Osteoblast (primary cell): ENCODE measurements around the gene GPER1. TPM values are rescaled to one million over a fixed set of nuclear protein-coding genes. Genes with fewer than 3 reads are reported as not detected.

Experiments
- DNase-seq: peaks from one replicate; pipeline ENCODE4 v3.0.0; 2011; ENCODE audit warnings: low spot score, mixed read lengths; ENCODE audit not compliant: insufficient read length; ENCODE audit errors: missing footprints
- H2AFZ ChIP-seq: 2 replicates; pipeline ENCODE4 v1.6.0; 2011; ENCODE audit warnings: mild to moderate bottlenecking, low read length
- H3K27ac ChIP-seq: 2 replicates; pipeline ENCODE4 v1.5.1; 2011; ENCODE audit warnings: mild to moderate bottlenecking, low read depth, low read length, moderate library complexity
- H3K27me3 ChIP-seq: 2 replicates; pipeline ENCODE4 v1.6.0; 2012; ENCODE audit warnings: mild to moderate bottlenecking, control low read depth, inconsistent platforms, low read length, moderate library complexity; ENCODE audit not compliant: insufficient read depth
- H3K36me3 ChIP-seq: 2 replicates; pipeline ENCODE4 v1.5.1; 2011; ENCODE audit warnings: mild to moderate bottlenecking, low read length, control low read depth, moderate library complexity; ENCODE audit not compliant: insufficient read depth
- H3K4me1 ChIP-seq: 2 replicates; pipeline ENCODE4 v1.5.1; 2011; ENCODE audit warnings: mild to moderate bottlenecking, low read length, control low read depth, moderate library complexity; ENCODE audit not compliant: insufficient read depth
- H3K4me2 ChIP-seq: 2 replicates; pipeline ENCODE4 v1.6.0; 2011; ENCODE audit warnings: mild to moderate bottlenecking, low read length; ENCODE audit not compliant: insufficient read depth
- H3K4me3 ChIP-seq: fragments of 200-600 bp; sonication (generic); 3 replicates; pipeline ENCODE4 v1.5.1; 2012; ENCODE audit warnings: mild to moderate bottlenecking, low read length, inconsistent platforms; ENCODE audit not compliant: insufficient read depth
- H3K79me2 ChIP-seq: 2 replicates; pipeline ENCODE4 v1.6.0; 2012; ENCODE audit warnings: mild to moderate bottlenecking, low read length, control low read depth, inconsistent platforms; ENCODE audit not compliant: insufficient read depth
- H3K9me3 ChIP-seq: 2 replicates; pipeline ENCODE4 v1.5.1; 2011; ENCODE audit warnings: low read depth, low read length, control low read depth
- H4K20me1 ChIP-seq: 2 replicates; pipeline ENCODE4 v1.6.0; 2012; ENCODE audit warnings: mild to moderate bottlenecking, low read length, control low read depth; ENCODE audit not compliant: insufficient read depth
- CTCF ChIP-seq: IDR thresholded peaks from 2 replicates; pipeline ENCODE4 v1.5.1; 2011; ENCODE audit warnings: mild to moderate bottlenecking, low read depth, low read length, moderate library complexity; ENCODE audit errors: extremely low read depth
- total RNA-seq: library from RNA; depleted of rRNA; stranded (reverse); fragments of >200 nt; gene quantifications from 2 replicates; pipeline ENCODE4 v1.2.3, GENCODE V29; 2012

Gene GPER1
- total RNA-seq, 1 donor, result 10.5 TPM

GRCh38 chr7:1121886-1122831 is 34.2 kb downstream of the GPER1 start:
- H3K9me3 ChIP-seq, result no peaks in the 10 kb centered on the region
- peak overlapping the region; percentile 63 for H3K4me2 ChIP-seq
- no peaks in the 10 kb centered on the region for H3K27me3 ChIP-seq
- peaks cover 7% of the 10 kb centered on the region for H3K36me3 ChIP-seq
- DNase-seq, result peak; percentile 62
- peaks cover 33% of the 10 kb centered on the region for H3K4me1 ChIP-seq
- H2AFZ ChIP-seq, result peak overlapping the region; percentile 53
- no peak overlapping the region for H3K4me3 ChIP-seq
- no peak for TF ChIP-seq CTCF
- H3K79me2 ChIP-seq, result peaks cover 44% of the 10 kb centered on the region
- H3K27ac ChIP-seq, result peak overlapping the region; percentile 81
- H4K20me1 ChIP-seq, result no peaks in the 10 kb centered on the region

- Histone ChIP-seq H3K27ac (peak overlapping the region; percentile 81), H3K4me2 (peak overlapping the region; percentile 63), H4K20me1 (no peaks in the 10 kb centered on the region), H3K9me3 (no peaks in the 10 kb centered on the region), H2AFZ (peak overlapping the region; percentile 53), H3K79me2 (peaks cover 41% of the 10 kb centered on the region), H3K4me3 (peak overlapping the region; percentile 19), H3K27me3 (no peaks in the 10 kb centered on the region), H3K36me3 (peaks cover 7% of the 10 kb centered on the region), H3K4me1 (peaks cover 33% of the 10 kb centered on the region)
- DNase-seq, result peak; percentile 89
- no peak for TF ChIP-seq CTCF
Measured at GRCh38 chr7:1122832-1123501, 35.1 kb downstream of the GPER1 start.

DNA sequence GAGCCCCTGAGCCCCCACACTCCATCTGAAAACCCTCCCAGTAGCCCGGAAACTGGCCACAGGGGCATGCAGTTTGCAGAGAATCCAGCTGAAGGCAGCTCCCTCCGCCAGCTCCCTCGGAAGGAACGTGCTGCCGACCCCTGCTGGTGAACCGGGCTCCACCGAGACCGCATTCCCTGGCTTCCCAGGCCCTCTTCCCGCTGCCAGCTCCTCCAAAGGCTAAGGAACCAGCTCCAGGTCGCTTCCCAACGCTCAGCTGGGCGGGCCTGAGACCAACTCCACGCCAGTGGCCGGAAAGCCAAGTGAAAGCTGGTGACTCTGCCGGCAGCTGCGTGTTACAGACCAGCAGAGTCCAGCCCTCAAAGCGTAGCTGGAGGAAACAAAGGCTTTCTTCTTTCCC is 35.8 kb downstream of the GPER1 start:
- Histone ChIP-seq H4K20me1 (no peaks in the 10 kb centered on the region), H3K27ac (peak overlapping the region; percentile 81), H3K9me3 (no peaks in the 10 kb centered on the region), H3K4me1 (peaks cover 33% of the 10 kb centered on the region), H3K79me2 (peaks cover 39% of the 10 kb centered on the region), H3K27me3 (no peaks in the 10 kb centered on the region), H2AFZ (peak overlapping the region; percentile 53), H3K4me3 (peak overlapping the region; percentile 53), H3K36me3 (peaks cover 7% of the 10 kb centered on the region), H3K4me2 (peak overlapping the region; percentile 63)
- peak; percentile 98 for DNase-seq
- TF ChIP-seq CTCF, result peak; percentile 69

DNA sequence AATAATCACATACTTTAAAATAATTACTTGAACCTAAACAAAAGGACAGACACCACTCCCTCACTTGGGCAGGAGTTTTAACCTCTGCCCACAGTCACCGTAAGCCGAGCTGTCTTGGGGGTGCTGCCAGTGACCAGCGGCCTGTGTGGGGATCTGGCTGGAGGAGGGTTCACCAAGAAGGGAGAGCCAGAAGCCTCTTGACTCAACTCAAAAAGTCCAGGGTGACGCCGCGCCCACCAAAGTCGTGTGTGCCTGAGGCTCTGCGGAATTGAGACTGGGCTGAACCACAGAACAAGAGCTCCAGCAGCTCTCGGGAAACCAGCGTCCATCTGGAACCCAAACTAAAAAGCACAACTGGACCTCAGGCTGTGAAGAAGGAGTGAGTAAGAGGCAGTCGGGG is 36.3 kb downstream of the GPER1 start:
- no peak for TF ChIP-seq CTCF
- Histone ChIP-seq H3K4me2 (peak overlapping the region; percentile 63), H4K20me1 (no peaks in the 10 kb centered on the region), H3K4me3 (peak overlapping the region; percentile 53), H3K27ac (peak overlapping the region; percentile 81), H3K79me2 (peaks cover 39% of the 10 kb centered on the region), H3K9me3 (no peaks in the 10 kb centered on the region), H3K27me3 (no peaks in the 10 kb centered on the region), H2AFZ (peak overlapping the region; percentile 53), H3K36me3 (peaks cover 7% of the 10 kb centered on the region), H3K4me1 (peaks cover 33% of the 10 kb centered on the region)
- peak; percentile 93 for DNase-seq
